GM23248 (cell line): ENCODE data around the gene PRRC1.

Source experiments
- EZH2 ChIP-seq: fragments of 200-600 bp; sonication (generic); IDR thresholded peaks from 2 replicates; pipeline ENCODE4 v1.6.1; 2018; ENCODE audit warnings: antibody characterized with exemption, mild to moderate bottlenecking; ENCODE audit not compliant: insufficient read depth, poor library complexity, severe bottlenecking
- EZH2phosphoT487 ChIP-seq: fragments of 200-600 bp; sonication (generic); IDR thresholded peaks from 2 replicates; pipeline ENCODE4 v1.6.1; 2018; ENCODE audit warnings: antibody characterized with exemption, moderate library complexity, mild to moderate bottlenecking, low read depth; ENCODE audit not compliant: insufficient read depth

DNA sequence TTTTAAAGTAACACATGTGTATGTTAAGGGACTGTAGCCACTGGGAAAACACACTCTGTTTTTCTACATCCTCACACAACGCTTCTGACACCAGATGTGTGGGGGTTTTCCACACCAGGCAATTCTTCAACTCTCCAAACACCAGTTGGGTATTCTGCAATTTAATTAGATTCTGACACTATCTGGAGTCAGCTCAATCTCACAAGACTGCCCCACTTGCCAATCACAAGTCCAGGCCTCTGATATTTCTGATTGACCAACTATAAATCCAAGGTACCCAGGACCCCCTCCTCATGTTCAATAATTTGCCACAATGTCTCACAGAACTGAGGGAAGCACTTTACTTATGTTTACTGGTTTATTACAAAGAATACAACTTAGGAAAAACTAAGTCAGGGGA is 70.9 kb downstream of the PRRC1 start:
- no peak for TF ChIP-seq EZH2phosphoT487
- no peak for TF ChIP-seq EZH2
